Thyroid gland (tissue), 4 donors: ENCODE results near the gene RPLP1.

ENCODE experiments used
- POLR2A ChIP-seq, 2 donors: fragments of 450-650 bp; IDR thresholded peaks; one replicate each; pipeline ENCODE4 v1.6.1; 2017; ENCODE audit warnings: antibody characterized with exemption in 2 of 2, mild to moderate bottlenecking in 2 of 2, moderate library complexity in 1 of 2
- TF ChIP-seq, protein P1 (sequence below), 6 experiments: fragments of 200-600 bp in 3 of 6; fragments of 450-650 bp in 3 of 6; sonication (generic) in 3 of 6; IDR thresholded peaks; one replicate each; pipeline ENCODE4 v1.5.1; 2016 to 2019; ENCODE audit warnings: antibody characterized with exemption in 6 of 6, mild to moderate bottlenecking in 2 of 6, inconsistent platforms in 1 of 6, moderate library complexity in 1 of 6

DNA sequence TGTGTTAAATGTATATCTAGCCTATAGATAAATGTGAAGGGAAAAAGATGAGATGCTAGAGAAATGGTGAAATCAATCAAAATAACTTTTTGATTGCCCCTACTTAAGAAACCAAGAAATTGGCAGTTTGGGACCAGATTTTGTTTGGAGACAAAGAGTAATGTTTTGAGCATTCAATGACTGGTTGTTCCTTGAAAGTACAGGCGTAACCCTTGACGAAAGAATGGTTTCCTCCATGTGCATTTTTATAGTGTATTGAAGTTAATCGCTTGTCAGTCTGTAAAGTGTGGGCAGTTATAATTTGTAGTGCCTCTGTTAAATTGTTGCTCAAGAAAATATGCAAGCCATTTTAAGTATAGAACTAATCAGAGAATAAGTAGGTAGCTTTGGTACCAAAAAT, 37.2 kb upstream of the RPLP1 start:
- TF ChIP-seq, protein P1, sequence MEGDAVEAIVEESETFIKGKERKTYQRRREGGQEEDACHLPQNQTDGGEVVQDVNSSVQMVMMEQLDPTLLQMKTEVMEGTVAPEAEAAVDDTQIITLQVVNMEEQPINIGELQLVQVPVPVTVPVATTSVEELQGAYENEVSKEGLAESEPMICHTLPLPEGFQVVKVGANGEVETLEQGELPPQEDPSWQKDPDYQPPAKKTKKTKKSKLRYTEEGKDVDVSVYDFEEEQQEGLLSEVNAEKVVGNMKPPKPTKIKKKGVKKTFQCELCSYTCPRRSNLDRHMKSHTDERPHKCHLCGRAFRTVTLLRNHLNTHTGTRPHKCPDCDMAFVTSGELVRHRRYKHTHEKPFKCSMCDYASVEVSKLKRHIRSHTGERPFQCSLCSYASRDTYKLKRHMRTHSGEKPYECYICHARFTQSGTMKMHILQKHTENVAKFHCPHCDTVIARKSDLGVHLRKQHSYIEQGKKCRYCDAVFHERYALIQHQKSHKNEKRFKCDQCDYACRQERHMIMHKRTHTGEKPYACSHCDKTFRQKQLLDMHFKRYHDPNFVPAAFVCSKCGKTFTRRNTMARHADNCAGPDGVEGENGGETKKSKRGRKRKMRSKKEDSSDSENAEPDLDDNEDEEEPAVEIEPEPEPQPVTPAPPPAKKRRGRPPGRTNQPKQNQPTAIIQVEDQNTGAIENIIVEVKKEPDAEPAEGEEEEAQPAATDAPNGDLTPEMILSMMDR (IDR thresholded peaks at IDR 0.05): no peak
- TF ChIP-seq POLR2A (IDR thresholded peaks at IDR 0.05): no peak
